Measurements from ENCODE around the gene RAD51B. TPM values are rescaled to one million over a fixed set of nuclear protein-coding genes. Genes with fewer than 3 reads are reported as not detected.

Gene RAD51B
- polyA plus RNA-seq, 3 donors, result 3.6 to 11.6 (median 9.4) TPM

- H3K79me2 ChIP-seq (ENCODE audit: insufficient read depth, low read length), result no peaks in the 10 kb centered on the region
- H2AFZ ChIP-seq (ENCODE audit: insufficient read depth, low read depth, low read length, poor library complexity, severe bottlenecking), result peak overlapping the region; percentile 30
- Mint-ChIP-seq H3K36me3 (peaks cover 13 to 16% of the 10 kb centered on the region in 2 donors), H3K4me1 (peaks cover 52% of the 10 kb centered on the region), H3K27ac (peak overlapping the region; percentile 79 to 100 (median 90)), H3K9me3 (peaks cover 0 to 9% (median 5%) of the 10 kb centered on the region in 7 donors), H3K4me3 (no peak overlapping the region), H3K27me3 (ENCODE audit: low read depth in 3 of 3) (peaks cover 0 to 4% (median 3%) of the 10 kb centered on the region in 3 donors)
- WGBS (ENCODE audit: insufficient coverage), result 93% methylated on average over 3 of the region's 5 CpGs
- H3K27ac ChIP-seq (ENCODE audit: low read depth in 1 of 2, low read length in 2 of 2), result peak overlapping the region; percentile 60 to 76
- H3K4me3 ChIP-seq (replicated peaks in 1 of 3; ENCODE audit: low read depth in 2 of 3, low read length in 3 of 3), result no peak overlapping the region
- H3K27me3 ChIP-seq (ENCODE audit: control insufficient read depth in 2 of 2, insufficient read depth in 2 of 2, low read length in 2 of 2), result no peaks in the 10 kb centered on the region
- H3K4me2 ChIP-seq (replicated peaks; ENCODE audit: extremely low read depth, low read length, poor library complexity, severe bottlenecking), result no peak overlapping the region
- intact Hi-C loops (cut with micrococcal nuclease), result loop anchor here in 1 of 2 donors (5.0 kb wide), 1 partner anchor 37 kb away; no protein-coding TSS in a partner anchor
- no peak for TF ChIP-seq CTCF (IDR thresholded peaks at IDR 0.05)
- no peaks in the 10 kb centered on the region for H3K36me3 ChIP-seq (replicated peaks in 1 of 2; ENCODE audit: control insufficient read depth in 1 of 2, insufficient read depth in 2 of 2, low read length in 2 of 2)
- H3K4me1 ChIP-seq (ENCODE audit: control insufficient read depth in 1 of 2, insufficient read depth in 2 of 2, low read length in 2 of 2), result peaks cover 51 to 52% of the 10 kb centered on the region in 2 donors
- H4K20me1 ChIP-seq (ENCODE audit: insufficient read depth, low read length), result no peaks in the 10 kb centered on the region
- DNase-seq, result no peak
- H3K9me3 ChIP-seq (replicated peaks in 1 of 2; ENCODE audit: control insufficient read depth in 1 of 2, insufficient read depth in 1 of 2, low read length in 2 of 2), result no peaks in the 10 kb centered on the region
- H3K9ac ChIP-seq (ENCODE audit: insufficient read depth, low read length, poor library complexity, severe bottlenecking), result no peak overlapping the region
These were observed 761.1 kb downstream of the RAD51B start for GRCh38 chr14:68580671-68581070.

GRCh38 chr14:68583548-68584280 is 764.1 kb downstream of the RAD51B start:
- Histone ChIP-seq H3K4me3 (replicated peaks in 1 of 3; ENCODE audit: low read depth in 2 of 3, low read length in 3 of 3) (no peak overlapping the region), H3K9me3 (replicated peaks in 1 of 2; ENCODE audit: control insufficient read depth in 1 of 2, insufficient read depth in 1 of 2, low read length in 2 of 2) (no peaks in the 10 kb centered on the region), H3K4me2 (replicated peaks; ENCODE audit: extremely low read depth, low read length, poor library complexity, severe bottlenecking) (no peak overlapping the region), H2AFZ (ENCODE audit: insufficient read depth, low read depth, low read length, poor library complexity, severe bottlenecking) (no peak overlapping the region), H3K27ac (ENCODE audit: low read depth in 1 of 2, low read length in 2 of 2) (no peak overlapping the region), H4K20me1 (ENCODE audit: insufficient read depth, low read length) (no peaks in the 10 kb centered on the region), H3K27me3 (ENCODE audit: control insufficient read depth in 2 of 2, insufficient read depth in 2 of 2, low read length in 2 of 2) (no peaks in the 10 kb centered on the region), H3K79me2 (ENCODE audit: insufficient read depth, low read length) (no peaks in the 10 kb centered on the region), H3K36me3 (replicated peaks in 1 of 2; ENCODE audit: control insufficient read depth in 1 of 2, insufficient read depth in 2 of 2, low read length in 2 of 2) (no peaks in the 10 kb centered on the region), H3K4me1 (ENCODE audit: control insufficient read depth in 1 of 2, insufficient read depth in 2 of 2, low read length in 2 of 2) (peaks cover 21 to 22% of the 10 kb centered on the region in 2 donors), H3K9ac (ENCODE audit: insufficient read depth, low read length, poor library complexity, severe bottlenecking) (no peak overlapping the region)
- Mint-ChIP-seq H3K4me1 (peaks cover 26% of the 10 kb centered on the region), H3K4me3 (no peak overlapping the region), H3K9me3 (peaks cover 0 to 3% (median 0%) of the 10 kb centered on the region in 7 donors), H3K27ac (no peak overlapping the region), H3K36me3 (peaks cover 3 to 6% of the 10 kb centered on the region in 2 donors), H3K27me3 (ENCODE audit: low read depth in 3 of 3) (peaks cover 0 to 6% (median 4%) of the 10 kb centered on the region in 3 donors)
- intact Hi-C loops (cut with micrococcal nuclease), result loop anchor here in 1 of 2 donors (5.0 kb wide), 1 partner anchor 34 kb away; no protein-coding TSS in a partner anchor
- DNase-seq, result no peak
- TF ChIP-seq CTCF (IDR thresholded peaks at IDR 0.05), result no peak
- WGBS (ENCODE audit: insufficient coverage), result 93% methylated on average over 11 of the region's 13 CpGs
